ENCODE data around the gene CCDC57. TPM values are rescaled to one million over a fixed set of nuclear protein-coding genes. Genes with fewer than 3 reads are reported as not detected.

The CCDC57 gene
- total and polyA plus RNA-seq, 9 of the 15 experiments (the other 6 are each of a cell fraction or from before 2014, with no cell fraction given) = 0.83 to 36.2 (median 13.6) TPM

DNA sequence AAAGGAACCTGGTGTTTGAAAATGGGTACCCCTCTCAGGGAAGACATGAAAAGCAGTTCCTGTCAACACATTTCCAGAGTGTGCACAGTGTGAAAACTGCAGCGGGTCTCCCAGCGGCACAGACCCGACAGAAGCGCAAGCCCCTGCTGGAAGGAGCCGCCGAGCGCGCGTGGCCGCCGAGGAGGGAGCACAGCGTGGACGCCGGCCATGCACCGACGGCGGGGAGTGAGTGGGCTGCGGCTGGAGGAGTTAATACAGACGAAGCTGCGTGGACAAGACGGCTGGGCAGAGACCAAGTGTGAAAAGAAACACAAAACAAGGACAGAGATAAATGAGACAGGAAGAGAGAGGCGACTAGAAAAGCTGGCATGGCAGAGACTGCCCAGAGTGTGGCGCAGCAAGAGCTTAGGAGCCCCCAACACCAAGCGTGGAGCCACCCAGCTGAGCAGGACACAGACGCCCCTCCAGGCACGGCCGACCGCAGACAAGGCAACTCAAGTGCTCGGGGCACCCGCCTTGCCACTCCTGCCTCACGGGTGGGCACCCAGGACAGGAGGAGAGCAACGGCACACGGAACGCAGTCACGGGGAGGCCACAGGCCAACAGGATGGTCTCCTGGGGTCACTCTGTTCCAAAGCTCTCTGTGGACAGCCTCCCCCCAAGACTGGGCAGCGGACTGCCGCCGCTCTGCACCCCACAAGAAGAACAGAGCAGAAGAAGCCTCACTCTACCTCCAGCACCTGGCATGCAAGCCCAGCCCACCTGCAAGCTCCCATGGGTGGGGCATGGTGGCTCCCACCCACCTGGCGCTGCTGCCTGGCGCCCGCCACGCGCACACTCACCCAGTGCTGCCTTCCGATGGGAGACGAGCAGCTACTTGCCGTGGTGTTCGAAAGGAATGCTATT, 32.7 kb upstream of the CCDC57 start (continued):
- TF ChIP-seq SAFB (IDR thresholded peaks at IDR 0.05; ENCODE audit: borderline replicate concordance, low read depth, low read length) = no peak

DNA sequence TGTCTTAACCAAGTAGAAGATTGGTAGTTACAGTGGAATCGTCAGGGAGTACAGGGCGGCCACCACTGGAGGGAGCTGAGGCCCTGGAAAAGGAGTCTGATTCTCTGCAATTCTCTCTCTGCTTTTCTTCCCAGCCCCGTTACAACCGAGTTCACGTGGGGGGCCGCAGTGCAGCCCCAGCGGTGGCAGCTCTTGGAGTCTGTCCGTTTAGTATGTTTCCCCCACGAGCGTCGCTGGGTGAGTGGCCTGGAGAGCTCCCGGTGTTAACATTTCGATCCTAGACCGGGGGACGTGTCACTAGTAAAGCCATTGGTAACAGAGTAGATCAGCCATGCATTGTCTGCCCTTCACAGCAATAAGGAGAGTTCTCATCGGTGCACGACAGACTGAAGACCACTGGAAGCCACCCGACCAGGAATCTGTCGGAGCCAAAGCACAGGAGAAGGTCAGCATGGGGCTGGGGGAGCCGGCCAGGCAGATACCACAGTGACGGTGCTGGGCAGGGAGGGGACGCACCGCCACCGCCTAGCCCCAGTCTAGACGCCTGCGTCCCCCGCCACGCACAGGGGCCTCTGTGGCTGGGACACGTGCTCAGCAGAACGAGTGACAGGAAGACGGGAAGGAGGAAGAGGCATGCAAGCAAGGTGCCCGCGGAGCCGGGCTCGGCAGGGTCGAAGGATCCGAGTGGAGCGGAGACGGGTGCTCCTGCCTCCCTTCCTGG, 31.9 kb upstream of the CCDC57 start:
- BruUV-seq (replicated peaks) = no TSS peak
- in situ Hi-C loops (cut with MboI) = loop anchor here (5.0 kb wide), 1 partner anchor 63 kb away; no protein-coding TSS in a partner anchor
- WGBS (ENCODE audit: insufficient coverage, low coverage, missing lambda C conversion rate) = 92% methylated on average over 32 of the region's 39 CpGs
- Histone ChIP-seq H3K9me3 (replicated peaks; ENCODE audit: control insufficient read depth, insufficient read depth, low read depth, low read length) (no peaks in the 10 kb centered on the region), H3K79me2 (ENCODE audit: control insufficient read depth, insufficient read depth, low read length) (peaks cover 46% of the 10 kb centered on the region), H2AFZ (ENCODE audit: low read depth, low read length) (no peak overlapping the region), H3K9me1 (ENCODE audit: control insufficient read depth, insufficient read depth, low read length) (no peaks in the 10 kb centered on the region), H3K27me3 (ENCODE audit: control insufficient read depth in 2 of 2, insufficient read depth in 2 of 2, low read length in 2 of 2) (no peaks in the 10 kb centered on the region), H3K27ac (ENCODE audit: extremely low read depth, low read depth, low read length) (no peak overlapping the region), H3K4me3 (no peak overlapping the region), H3K4me1 (replicated peaks in 1 of 2; ENCODE audit: control insufficient read depth in 2 of 2, insufficient read depth in 2 of 2, low read length in 2 of 2) (peaks cover 30 to 74% of the 10 kb centered on the region in 2 experiments), H4K20me1 (replicated peaks; ENCODE audit: control insufficient read depth, insufficient read depth, low read length) (0 out of 2 replicates have a peak, but pooled peaks cover 2% of the 10 kb centered on the region), H3K36me3 (ENCODE audit: control insufficient read depth, insufficient read depth, low read length) (peaks cover 82% of the 10 kb centered on the region), H3K4me2 (ENCODE audit: insufficient read depth, low read length) (no peak overlapping the region), H3K9ac (ENCODE audit: insufficient read depth in 1 of 2, low read depth in 2 of 2, low read length in 2 of 2) (no peak overlapping the region; a peak in 1 of 4 replicates)
- ChIA-PET POLR2A (interaction anchor here (1.2 kb wide), 1 partner anchor 23 kb away, joined by 3 read pairs; no protein-coding TSS in a partner anchor), CTCF (ENCODE audit: low intra/inter-chr PET ratio) (interaction anchor here (1.3 to 1.5 kb wide), 2 partner anchors 170 to 307 kb away, joined by 4 read pairs; no protein-coding TSS in a partner anchor)
- DNase-seq (ENCODE audit: extremely low read depth in 1 of 4, low spot score in 3 of 4) = peak in 3 of 4 experiments; percentile 41 to 49 (median 48)
- intact Hi-C loops (cut with micrococcal nuclease) = loop anchor here (1.0 kb wide), 1 partner anchor 77 kb away; no protein-coding TSS in a partner anchor
- 0 out of 3 replicates have a peak, but pooled peaks have one; percentile 14 for ATAC-seq
- FAIRE-seq = no peak
- TF ChIP-seq RUNX1 (IDR thresholded peaks at IDR 0.05; ENCODE audit: low read depth) (no peak), BCOR (IDR thresholded peaks at IDR 0.05) (no peak), TRIM28 (IDR thresholded peaks at IDR 0.05) (no peak), CCNT2 (IDR thresholded peaks at IDR 0.05; ENCODE audit: borderline replicate concordance, extremely low read depth, insufficient read length, low read depth, low read length) (no peak), SOX6 (IDR thresholded peaks at IDR 0.05) (no peak), PHF20 (IDR thresholded peaks at IDR 0.05; ENCODE audit: partially characterized antibody) (no peak), NFE2L1 (tag; IDR thresholded peaks at IDR 0.05; ENCODE audit: borderline replicate concordance, low read depth) (no peak), PHTF2 (CRISPR knock-in tag; IDR thresholded peaks at IDR 0.05) (no peak), ZBTB7A (IDR thresholded peaks at IDR 0.05; ENCODE audit: borderline replicate concordance, control insufficient read depth, low read depth, low read length) (no peak)
- TF ChIP-seq, protein P1, sequence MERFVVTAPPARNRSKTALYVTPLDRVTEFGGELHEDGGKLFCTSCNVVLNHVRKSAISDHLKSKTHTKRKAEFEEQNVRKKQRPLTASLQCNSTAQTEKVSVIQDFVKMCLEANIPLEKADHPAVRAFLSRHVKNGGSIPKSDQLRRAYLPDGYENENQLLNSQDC (CRISPR knock-in tag; IDR thresholded peaks at IDR 0.05) = no peak
- TF ChIP-seq, protein P2, sequence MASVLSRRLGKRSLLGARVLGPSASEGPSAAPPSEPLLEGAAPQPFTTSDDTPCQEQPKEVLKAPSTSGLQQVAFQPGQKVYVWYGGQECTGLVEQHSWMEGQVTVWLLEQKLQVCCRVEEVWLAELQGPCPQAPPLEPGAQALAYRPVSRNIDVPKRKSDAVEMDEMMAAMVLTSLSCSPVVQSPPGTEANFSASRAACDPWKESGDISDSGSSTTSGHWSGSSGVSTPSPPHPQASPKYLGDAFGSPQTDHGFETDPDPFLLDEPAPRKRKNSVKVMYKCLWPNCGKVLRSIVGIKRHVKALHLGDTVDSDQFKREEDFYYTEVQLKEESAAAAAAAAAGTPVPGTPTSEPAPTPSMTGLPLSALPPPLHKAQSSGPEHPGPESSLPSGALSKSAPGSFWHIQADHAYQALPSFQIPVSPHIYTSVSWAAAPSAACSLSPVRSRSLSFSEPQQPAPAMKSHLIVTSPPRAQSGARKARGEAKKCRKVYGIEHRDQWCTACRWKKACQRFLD (CRISPR knock-in tag; IDR thresholded peaks at IDR 0.05) = no peak
- TF ChIP-seq, protein P3, sequence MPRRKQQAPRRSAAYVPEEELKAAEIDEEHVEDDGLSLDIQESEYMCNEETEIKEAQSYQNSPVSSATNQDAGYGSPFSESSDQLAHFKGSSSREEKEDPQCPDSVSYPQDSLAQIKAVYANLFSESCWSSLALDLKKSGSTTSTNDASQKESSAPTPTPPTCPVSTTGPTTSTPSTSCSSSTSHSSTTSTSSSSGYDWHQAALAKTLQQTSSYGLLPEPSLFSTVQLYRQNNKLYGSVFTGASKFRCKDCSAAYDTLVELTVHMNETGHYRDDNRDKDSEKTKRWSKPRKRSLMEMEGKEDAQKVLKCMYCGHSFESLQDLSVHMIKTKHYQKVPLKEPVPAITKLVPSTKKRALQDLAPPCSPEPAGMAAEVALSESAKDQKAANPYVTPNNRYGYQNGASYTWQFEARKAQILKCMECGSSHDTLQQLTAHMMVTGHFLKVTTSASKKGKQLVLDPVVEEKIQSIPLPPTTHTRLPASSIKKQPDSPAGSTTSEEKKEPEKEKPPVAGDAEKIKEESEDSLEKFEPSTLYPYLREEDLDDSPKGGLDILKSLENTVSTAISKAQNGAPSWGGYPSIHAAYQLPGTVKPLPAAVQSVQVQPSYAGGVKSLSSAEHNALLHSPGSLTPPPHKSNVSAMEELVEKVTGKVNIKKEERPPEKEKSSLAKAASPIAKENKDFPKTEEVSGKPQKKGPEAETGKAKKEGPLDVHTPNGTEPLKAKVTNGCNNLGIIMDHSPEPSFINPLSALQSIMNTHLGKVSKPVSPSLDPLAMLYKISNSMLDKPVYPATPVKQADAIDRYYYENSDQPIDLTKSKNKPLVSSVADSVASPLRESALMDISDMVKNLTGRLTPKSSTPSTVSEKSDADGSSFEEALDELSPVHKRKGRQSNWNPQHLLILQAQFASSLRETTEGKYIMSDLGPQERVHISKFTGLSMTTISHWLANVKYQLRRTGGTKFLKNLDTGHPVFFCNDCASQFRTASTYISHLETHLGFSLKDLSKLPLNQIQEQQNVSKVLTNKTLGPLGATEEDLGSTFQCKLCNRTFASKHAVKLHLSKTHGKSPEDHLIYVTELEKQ (CRISPR knock-in tag; IDR thresholded peaks at IDR 0.05) = no peak
